Transverse colon (tissue), 4 donors: ENCODE data around the gene KMT2B.

Experiments used
- POLR2AphosphoS5 ChIP-seq, 3 donors: sonication (generic); formaldehyde crosslinking; IDR thresholded peaks; one replicate each; pipeline ENCODE4 v1.6.1; 2016; ENCODE audit warnings: antibody characterized with exemption in 3 of 3
- TF ChIP-seq, protein P1 (sequence below), 5 experiments: fragments of 200-600 bp in 3 of 5; fragments of 450-650 bp in 2 of 5; sonication (generic) in 3 of 5; IDR thresholded peaks; 1 replicate in 2 of 5; 2 replicates in 3 of 5; pipeline ENCODE4 v1.5.1; 2016 to 2017; ENCODE audit warnings: antibody characterized with exemption in 5 of 5, inconsistent platforms in 3 of 5, mild to moderate bottlenecking in 2 of 5, moderate library complexity in 1 of 5

DNA sequence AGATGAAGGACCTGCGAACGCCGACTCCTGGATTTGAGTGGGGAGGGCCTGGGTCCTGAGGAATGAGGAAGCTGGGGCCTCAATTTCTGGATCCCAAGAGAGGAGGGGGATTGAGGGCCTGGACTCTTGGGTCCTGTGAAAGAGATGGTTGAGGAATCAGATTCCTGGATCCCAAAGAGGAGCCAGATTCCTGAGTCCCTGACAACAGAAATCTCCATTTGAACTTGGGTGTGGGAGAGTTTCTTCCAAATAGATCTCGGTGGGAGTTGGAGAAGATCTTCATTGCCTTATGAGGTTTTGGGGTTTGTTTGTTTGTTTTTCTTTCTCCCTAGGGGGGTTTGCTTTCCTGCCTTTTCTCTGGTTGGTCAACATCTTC, 28.3 kb downstream of the KMT2B start:
- TF ChIP-seq, protein P1, sequence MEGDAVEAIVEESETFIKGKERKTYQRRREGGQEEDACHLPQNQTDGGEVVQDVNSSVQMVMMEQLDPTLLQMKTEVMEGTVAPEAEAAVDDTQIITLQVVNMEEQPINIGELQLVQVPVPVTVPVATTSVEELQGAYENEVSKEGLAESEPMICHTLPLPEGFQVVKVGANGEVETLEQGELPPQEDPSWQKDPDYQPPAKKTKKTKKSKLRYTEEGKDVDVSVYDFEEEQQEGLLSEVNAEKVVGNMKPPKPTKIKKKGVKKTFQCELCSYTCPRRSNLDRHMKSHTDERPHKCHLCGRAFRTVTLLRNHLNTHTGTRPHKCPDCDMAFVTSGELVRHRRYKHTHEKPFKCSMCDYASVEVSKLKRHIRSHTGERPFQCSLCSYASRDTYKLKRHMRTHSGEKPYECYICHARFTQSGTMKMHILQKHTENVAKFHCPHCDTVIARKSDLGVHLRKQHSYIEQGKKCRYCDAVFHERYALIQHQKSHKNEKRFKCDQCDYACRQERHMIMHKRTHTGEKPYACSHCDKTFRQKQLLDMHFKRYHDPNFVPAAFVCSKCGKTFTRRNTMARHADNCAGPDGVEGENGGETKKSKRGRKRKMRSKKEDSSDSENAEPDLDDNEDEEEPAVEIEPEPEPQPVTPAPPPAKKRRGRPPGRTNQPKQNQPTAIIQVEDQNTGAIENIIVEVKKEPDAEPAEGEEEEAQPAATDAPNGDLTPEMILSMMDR (IDR thresholded peaks at IDR 0.05) = no peak
- TF ChIP-seq POLR2AphosphoS5 (IDR thresholded peaks at IDR 0.05) = no peak
